WERI-Rb-1 (cell line): Measurements from ENCODE around the gene ZSCAN22.

Experiments
- DNase-seq: peaks from one replicate; pipeline ENCODE4 v3.0.0-alpha.2; 2020
- H3K27ac ChIP-seq: fragments of 250-450 bp; sonication (Bioruptor Pico); 2 replicates; pipeline ENCODE4 v1.5.1; 2020; ENCODE audit warnings: mild to moderate bottlenecking, moderate library complexity
- H3K27me3 ChIP-seq: fragments of 250-450 bp; sonication (Bioruptor Pico); 2 replicates; pipeline ENCODE4 v1.5.1; 2021; ENCODE audit warnings: mild to moderate bottlenecking, low read depth, moderate library complexity; ENCODE audit not compliant: insufficient read depth, severe bottlenecking
- H3K36me3 ChIP-seq: fragments of 250-450 bp; sonication (Bioruptor Pico); 2 replicates; pipeline ENCODE4 v1.5.1; 2020; ENCODE audit warnings: mild to moderate bottlenecking, moderate library complexity
- H3K4me3 ChIP-seq: 2 replicates; pipeline ENCODE4 v1.5.1; 2011; ENCODE audit warnings: low read depth, mild to moderate bottlenecking, control low read depth, low read length
- H3K9me3 ChIP-seq: fragments of 250-450 bp; sonication (Bioruptor Pico); 2 replicates; pipeline ENCODE4 v1.5.1; 2021; ENCODE audit warnings: mild to moderate bottlenecking, moderate library complexity; ENCODE audit not compliant: severe bottlenecking
- CTCF ChIP-seq: IDR thresholded peaks from 2 replicates; pipeline ENCODE4 v1.5.1; 2011; ENCODE audit warnings: low read depth, mild to moderate bottlenecking, control low read depth, inconsistent platforms, low read length

The ZSCAN22 gene

GRCh38 chr19:58326914-58327726, at the start of gene ZSCAN22:
ZSCAN22 (plus strand) TSS chr19:58326994; CDS start chr19:58334803, 7,809 bp downstream.
- no peak for TF ChIP-seq CTCF
- Histone ChIP-seq H3K27me3 (no peaks in the 10 kb centered on the region), H3K4me3 (peak within 1 kb of the TSS; percentile 96), H3K27ac (peak within 1 kb of the TSS; percentile 82), H3K9me3 (no peaks in the 10 kb centered on the region), H3K36me3 (peaks cover 11% of the 10 kb centered on the region)
- peak; percentile 97 for DNase-seq

GRCh38 chr19:58277197-58277596, 49.6 kb upstream of the ZSCAN22 start:
- no peak for TF ChIP-seq CTCF
- Histone ChIP-seq H3K27ac (no peak overlapping the region), H3K27me3 (no peaks in the 10 kb centered on the region), H3K4me3 (no peak overlapping the region), H3K36me3 (peaks cover 50% of the 10 kb centered on the region), H3K9me3 (peaks cover 2% of the 10 kb centered on the region)
- no peak for DNase-seq

- no peak for TF ChIP-seq CTCF
- DNase-seq: no peak
- Histone ChIP-seq H3K27ac (peak overlapping the region; percentile 88), H3K9me3 (no peaks in the 10 kb centered on the region), H3K4me3 (peak overlapping the region; percentile 94), H3K27me3 (no peaks in the 10 kb centered on the region), H3K36me3 (peaks cover 51% of the 10 kb centered on the region)
These were observed 48.9 kb upstream of the ZSCAN22 start for GRCh38 chr19:58277748-58278540.

- Histone ChIP-seq H3K4me3 (peak within 1 kb of the TSS; percentile 94), H3K27ac (peak within 1 kb of the TSS; percentile 96), H3K27me3 (no peaks in the 10 kb centered on the region), H3K36me3 (peaks cover 51% of the 10 kb centered on the region), H3K9me3 (no peaks in the 10 kb centered on the region)
- DNase-seq: peak; percentile 99
- TF ChIP-seq CTCF: no peak
These were observed 48.2 kb upstream of the ZSCAN22 start, which contains the start of gene ZNF8 for GRCh38 chr19:58278541-58279041. ZNF8 (plus strand) TSS chr19:58278955; CDS start chr19:58279082, 127 bp downstream.

- Histone ChIP-seq H3K4me3 (peak overlapping the region; percentile 94), H3K27ac (peak overlapping the region; percentile 96), H3K27me3 (no peaks in the 10 kb centered on the region), H3K36me3 (peaks cover 56% of the 10 kb centered on the region), H3K9me3 (no peaks in the 10 kb centered on the region)
- peak; percentile 87 for DNase-seq
- TF ChIP-seq CTCF: 0 out of 2 replicates have a peak, but pooled peaks have one; percentile 7
These were observed 47.5 kb upstream of the ZSCAN22 start for GRCh38 chr19:58279042-58279924.
